Upper lobe of right lung (tissue), 1 donor: ENCODE measurements around the gene TNK2. TPM values are rescaled to one million over a fixed set of nuclear protein-coding genes. Genes with fewer than 3 reads are reported as not detected.

Experiments
- ATAC-seq: fragments of 200-7000 bp; cut with Tn5 transposase; one replicate; pipeline ENCODE4 v1.9.1; 2020; ENCODE audit warnings: mild to moderate bottlenecking, moderate library complexity
- DNase-seq: peaks from one replicate; pipeline ENCODE4 v3.0.0-alpha.2; 2020
- H3K27ac ChIP-seq: fragments of 200-600 bp; one replicate; pipeline ENCODE4 v1.8.0; 2022
- H3K27me3 ChIP-seq: fragments of 200-600 bp; one replicate; pipeline ENCODE4 v1.8.0; 2022; ENCODE audit warnings: mild to moderate bottlenecking
- H3K36me3 ChIP-seq: fragments of 200-600 bp; one replicate; pipeline ENCODE4 v1.8.0; 2022
- H3K4me1 ChIP-seq: fragments of 200-600 bp; one replicate; pipeline ENCODE4 v1.8.0; 2022
- H3K4me3 ChIP-seq: fragments of 200-600 bp; one replicate; pipeline ENCODE4 v1.8.0; 2022; ENCODE audit warnings: mild to moderate bottlenecking
- H3K9me3 ChIP-seq: fragments of 200-600 bp; one replicate; pipeline ENCODE4 v1.8.0; 2022
- CTCF ChIP-seq: fragments of 200-600 bp; IDR thresholded peaks from one replicate; pipeline ENCODE4 v1.8.0; 2022; ENCODE audit warnings: antibody characterized with exemption
- intact Hi-C: fragments of 100-400 bp; cut with DNase I; formaldehyde crosslinking; loops from one replicate; pipeline ENCODE4 v1.11.0; 2022
- total RNA-seq: library from RNA; stranded (reverse); fragmentation: NEBNext Ultra II Directional; extraction: Animal tissue kit (Norgen Biotek cat#: 25700); gene quantifications from one replicate; pipeline ENCODE4 v1.2.1, GENCODE V29; 2021
- donor health status: DM: no; HTN: yes; CAD: no; lungs with severe emphysema.

The TNK2 gene
- total RNA-seq, 1 donor from 2014 or later: 58.8 TPM

- no peaks in the 10 kb centered on the region for H3K36me3 ChIP-seq
- TF ChIP-seq CTCF: no peak
- H3K27ac ChIP-seq: peak overlapping the region; percentile 30
- no peaks in the 10 kb centered on the region for H3K9me3 ChIP-seq
- H3K4me3 ChIP-seq: peak overlapping the region; percentile 34
- intact Hi-C loops: no loop called here
- DNase-seq (peak; percentile 81), ATAC-seq (peak; percentile 44)
- H3K27me3 ChIP-seq: no peaks in the 10 kb centered on the region
- peaks cover 48% of the 10 kb centered on the region for H3K4me1 ChIP-seq
Observed at GRCh38 chr3:195892105-195893043, 16.0 kb downstream of the TNK2 start.

GRCh38 chr3:195891431-195892104 lies 16.8 kb downstream of the TNK2 start:
- H3K36me3 ChIP-seq: no peaks in the 10 kb centered on the region
- intact Hi-C loops: no loop called here
- H3K9me3 ChIP-seq: no peaks in the 10 kb centered on the region
- TF ChIP-seq CTCF: no peak
- peak overlapping the region; percentile 30 for H3K27ac ChIP-seq
- H3K27me3 ChIP-seq: no peaks in the 10 kb centered on the region
- H3K4me3 ChIP-seq: no peak overlapping the region
- ATAC-seq: no peak
- H3K4me1 ChIP-seq: peaks cover 40% of the 10 kb centered on the region
- DNase-seq: no peak

- TF ChIP-seq CTCF: no peak
- peaks cover 29% of the 10 kb centered on the region for H3K4me1 ChIP-seq
- ATAC-seq: no peak
- intact Hi-C loops: no loop called here
- no peak for DNase-seq
- no peaks in the 10 kb centered on the region for H3K36me3 ChIP-seq
- no peak overlapping the region for H3K4me3 ChIP-seq
- no peaks in the 10 kb centered on the region for H3K9me3 ChIP-seq
- no peak overlapping the region for H3K27ac ChIP-seq
- no peaks in the 10 kb centered on the region for H3K27me3 ChIP-seq
Observed at GRCh38 chr3:195889870-195890295, 18.5 kb downstream of the TNK2 start.

GRCh38 chr3:195888981-195889869 lies 19.1 kb downstream of the TNK2 start:
- no peak for ATAC-seq
- no peak for TF ChIP-seq CTCF
- H3K4me1 ChIP-seq: peaks cover 26% of the 10 kb centered on the region
- H3K27me3 ChIP-seq: no peaks in the 10 kb centered on the region
- no peak for DNase-seq
- intact Hi-C loops: no loop called here
- H3K36me3 ChIP-seq: peaks cover 5% of the 10 kb centered on the region
- no peaks in the 10 kb centered on the region for H3K9me3 ChIP-seq
- H3K27ac ChIP-seq: no peak overlapping the region
- no peak overlapping the region for H3K4me3 ChIP-seq

GRCh38 chr3:195888311-195888761 lies 20.0 kb downstream of the TNK2 start:
- H3K27ac ChIP-seq: no peak overlapping the region
- ATAC-seq (no peak), DNase-seq (no peak)
- H3K4me1 ChIP-seq: peaks cover 23% of the 10 kb centered on the region
- intact Hi-C loops: no loop called here
- H3K27me3 ChIP-seq: no peaks in the 10 kb centered on the region
- peaks cover 13% of the 10 kb centered on the region for H3K36me3 ChIP-seq
- no peak overlapping the region for H3K4me3 ChIP-seq
- TF ChIP-seq CTCF: no peak
- no peaks in the 10 kb centered on the region for H3K9me3 ChIP-seq
